Adipocyte (in vitro differentiated cells): Measurements from ENCODE around the gene PNMA6E.
A peak's percentile ranks its signal among the peaks of the same experiment; 100 is the strongest.
"Not testable (repeated sequence)": the region's sequence is repeated elsewhere in the genome, so short reads cannot be mapped to it uniquely, and the experiment has no call there.

ENCODE experiments used
- DNase-seq: peaks from one replicate; pipeline ENCODE4 v3.0.0-alpha.2; 2015; ENCODE audit warnings: low read depth
- H3K27me3 ChIP-seq: replicated peaks from 2 replicates; pipeline ENCODE4 v1.7.0; 2013; ENCODE audit warnings: mild to moderate bottlenecking, low read length, moderate library complexity; ENCODE audit not compliant: control insufficient read depth, insufficient read depth
- H3K36me3 ChIP-seq: 2 replicates; pipeline ENCODE4 v1.7.0; 2013; ENCODE audit warnings: low read length, mild to moderate bottlenecking, moderate library complexity; ENCODE audit not compliant: control insufficient read depth, insufficient read depth, severe bottlenecking
- H3K4me1 ChIP-seq: 2 replicates; pipeline ENCODE4 v1.7.0; 2013; ENCODE audit warnings: mild to moderate bottlenecking, low read length, moderate library complexity; ENCODE audit not compliant: control insufficient read depth, insufficient read depth
- H3K4me3 ChIP-seq: 2 replicates; pipeline ENCODE4 v1.7.0; 2013; ENCODE audit warnings: mild to moderate bottlenecking, low read length, moderate library complexity
- H3K9ac ChIP-seq: 2 replicates; pipeline ENCODE4 v1.7.0; 2013; ENCODE audit warnings: mild to moderate bottlenecking, low read length, moderate library complexity
- H3K9me3 ChIP-seq: 2 replicates; pipeline ENCODE4 v1.7.0; 2013; ENCODE audit warnings: mild to moderate bottlenecking, low read length, moderate library complexity; ENCODE audit not compliant: control insufficient read depth

The PNMA6E gene

GRCh38 chrX:153389460-153389768 is 11.7 kb downstream of the PNMA6E start:
- not testable (repeated sequence) for DNase-seq, H3K4me3 ChIP-seq, H3K4me1 ChIP-seq, H3K9me3 ChIP-seq, H3K36me3 ChIP-seq, H3K9ac ChIP-seq
- H3K27me3 ChIP-seq = peaks cover 25% of the 10 kb centered on the region

- no peaks in the 10 kb centered on the region for H3K36me3 ChIP-seq
- DNase-seq = no peak
- H3K9ac ChIP-seq = no peak overlapping the region
- peaks cover 5% of the 10 kb centered on the region for H3K4me1 ChIP-seq
- H3K27me3 ChIP-seq = peaks cover 20% of the 10 kb centered on the region
- H3K9me3 ChIP-seq = no peaks in the 10 kb centered on the region
- no peak overlapping the region for H3K4me3 ChIP-seq
Observed at GRCh38 chrX:153388722-153389459, 12.3 kb downstream of the PNMA6E start.

- Histone ChIP-seq H3K4me1 (peaks cover 4% of the 10 kb centered on the region), H3K9me3 (no peaks in the 10 kb centered on the region), H3K27me3 (peaks cover 13% of the 10 kb centered on the region), H3K36me3 (no peaks in the 10 kb centered on the region), H3K4me3 (no peak overlapping the region), H3K9ac (no peak overlapping the region)
- no peak for DNase-seq
Observed at GRCh38 chrX:153387987-153388721, 13.0 kb downstream of the PNMA6E start.

GRCh38 chrX:153387345-153387744 is 13.8 kb downstream of the PNMA6E start:
- no peak for DNase-seq
- no peak overlapping the region for H3K9ac ChIP-seq
- no peaks in the 10 kb centered on the region for H3K9me3 ChIP-seq
- no peak overlapping the region for H3K4me3 ChIP-seq
- peaks cover 8% of the 10 kb centered on the region for H3K27me3 ChIP-seq
- H3K36me3 ChIP-seq = no peaks in the 10 kb centered on the region
- no peaks in the 10 kb centered on the region for H3K4me1 ChIP-seq

GRCh38 chrX:153386097-153386496 is 15.1 kb downstream of the PNMA6E start:
- no peaks in the 10 kb centered on the region for H3K9me3 ChIP-seq
- H3K4me3 ChIP-seq = no peak overlapping the region
- H3K36me3 ChIP-seq = no peaks in the 10 kb centered on the region
- no peak for DNase-seq
- peaks cover 7% of the 10 kb centered on the region for H3K4me1 ChIP-seq
- no peak overlapping the region for H3K9ac ChIP-seq
- peaks cover 8% of the 10 kb centered on the region for H3K27me3 ChIP-seq

- not testable (repeated sequence) for H3K36me3 ChIP-seq, H3K27me3 ChIP-seq, H3K9ac ChIP-seq, H3K9me3 ChIP-seq, H3K4me1 ChIP-seq, H3K4me3 ChIP-seq, DNase-seq
Observed at GRCh38 chrX:153384973-153385372, 16.2 kb downstream of the PNMA6E start.

- Histone ChIP-seq H3K9me3 (no peaks in the 10 kb centered on the region), H3K9ac (no peak overlapping the region), H3K36me3 (no peaks in the 10 kb centered on the region), H3K4me1 (peaks cover 7% of the 10 kb centered on the region), H3K27me3 (peaks cover 8% of the 10 kb centered on the region), H3K4me3 (no peak overlapping the region)
- DNase-seq = no peak
Observed at GRCh38 chrX:153384390-153384789, 16.8 kb downstream of the PNMA6E start.

GRCh38 chrX:153382563-153383482 is 18.3 kb downstream of the PNMA6E start:
- Histone ChIP-seq H3K4me3 (no peak overlapping the region), H3K9me3 (no peaks in the 10 kb centered on the region), H3K36me3 (no peaks in the 10 kb centered on the region), H3K9ac (no peak overlapping the region), H3K4me1 (peaks cover 7% of the 10 kb centered on the region), H3K27me3 (peaks cover 8% of the 10 kb centered on the region)
- DNase-seq = no peak

- no peaks in the 10 kb centered on the region for H3K36me3 ChIP-seq
- peak; percentile 86 for DNase-seq
- peaks cover 5% of the 10 kb centered on the region for H3K27me3 ChIP-seq
- H3K4me1 ChIP-seq = peaks cover 7% of the 10 kb centered on the region
- peaks cover 4% of the 10 kb centered on the region for H3K9me3 ChIP-seq
- H3K4me3 ChIP-seq = peak overlapping the region; percentile 45
- peak overlapping the region; percentile 46 for H3K9ac ChIP-seq
Observed at GRCh38 chrX:153381684-153382532, 19.2 kb downstream of the PNMA6E start.

- Histone ChIP-seq H3K4me3 (no peak overlapping the region), H3K9me3 (peaks cover 4% of the 10 kb centered on the region), H3K36me3 (no peaks in the 10 kb centered on the region), H3K9ac (no peak overlapping the region), H3K4me1 (peaks cover 7% of the 10 kb centered on the region), H3K27me3 (no peaks in the 10 kb centered on the region)
- no peak for DNase-seq
Observed at GRCh38 chrX:153380691-153381090, 20.5 kb downstream of the PNMA6E start.
